Inferior parietal cortex (tissue), 1 donor: Measurements from ENCODE around the gene ZNRF3.
"Not testable (repeated sequence)": the region's sequence is repeated elsewhere in the genome, so short reads cannot be mapped to it uniquely, and the experiment has no call there.

ENCODE experiments used
- DNase-seq: peaks from one replicate; pipeline ENCODE4 v3.0.0-alpha.2; 2016; ENCODE audit errors: extremely low spot score

Gene ZNRF3

GRCh38 chr22:28882878-28883656 lies at the start of gene ZNRF3:
Gene ZNRF3 (plus strand): TSS chr22:28883572. CDS start chr22:28883767, 195 bp downstream.
- DNase-seq, result peak; percentile 82

- DNase-seq, result no peak
Observed at GRCh38 chr22:28835630-28836189, 47.7 kb upstream of the ZNRF3 start.

GRCh38 chr22:28837640-28838039 lies 45.7 kb upstream of the ZNRF3 start:
- DNase-seq, result no peak

GRCh38 chr22:28838971-28839370 lies 44.4 kb upstream of the ZNRF3 start:
- DNase-seq, result no peak

- DNase-seq, result no peak
Observed at GRCh38 chr22:28841111-28841510, 42.3 kb upstream of the ZNRF3 start.

- DNase-seq, result no peak
Observed at GRCh38 chr22:28843633-28844032, 39.7 kb upstream of the ZNRF3 start.

- not testable (repeated sequence) for DNase-seq
Observed at GRCh38 chr22:28844277-28844676, 39.1 kb upstream of the ZNRF3 start.

GRCh38 chr22:28846994-28847393 lies 36.4 kb upstream of the ZNRF3 start:
- DNase-seq, result no peak

- DNase-seq, result peak; percentile 89
Observed at GRCh38 chr22:28855355-28856094, 27.8 kb upstream of the ZNRF3 start.

GRCh38 chr22:28856095-28856455 lies 27.3 kb upstream of the ZNRF3 start:
- no peak for DNase-seq

GRCh38 chr22:28857288-28857687 lies 26.1 kb upstream of the ZNRF3 start:
- DNase-seq, result no peak

GRCh38 chr22:28864878-28865596 lies 18.3 kb upstream of the ZNRF3 start:
- DNase-seq, result no peak

GRCh38 chr22:28867191-28867590 lies 16.2 kb upstream of the ZNRF3 start:
- DNase-seq, result no peak

GRCh38 chr22:28868389-28868788 lies 15.0 kb upstream of the ZNRF3 start:
- DNase-seq, result not testable (repeated sequence)

GRCh38 chr22:28869736-28870135 lies 13.6 kb upstream of the ZNRF3 start:
- no peak for DNase-seq

GRCh38 chr22:28873183-28873963 lies 10.0 kb upstream of the ZNRF3 start:
- no peak for DNase-seq

- no peak for DNase-seq
Observed at GRCh38 chr22:28874061-28874460, 9.3 kb upstream of the ZNRF3 start.

GRCh38 chr22:28874811-28875320 lies 8.5 kb upstream of the ZNRF3 start:
- no peak for DNase-seq

GRCh38 chr22:28882545-28882877 lies 861 bp upstream of the ZNRF3 start:
- no peak for DNase-seq

GRCh38 chr22:28883657-28883916 lies 215 bp downstream of the ZNRF3 start:
- no peak for DNase-seq

GRCh38 chr22:28883917-28884746 lies 760 bp downstream of the ZNRF3 start:
- no peak for DNase-seq
